ENCODE measurements around the gene SLC50A1. TPM values are rescaled to one million over a fixed set of nuclear protein-coding genes. Genes with fewer than 3 reads are reported as not detected.
"Not testable (repeated sequence)": the region's sequence is repeated elsewhere in the genome, so short reads cannot be mapped to it uniquely, and the experiment has no call there.

The SLC50A1 gene
- polyA plus RNA-seq, 1 donor (not counting 4 experiments of a cell fraction or from before 2014, with no cell fraction given) = 54.5 TPM

DNA sequence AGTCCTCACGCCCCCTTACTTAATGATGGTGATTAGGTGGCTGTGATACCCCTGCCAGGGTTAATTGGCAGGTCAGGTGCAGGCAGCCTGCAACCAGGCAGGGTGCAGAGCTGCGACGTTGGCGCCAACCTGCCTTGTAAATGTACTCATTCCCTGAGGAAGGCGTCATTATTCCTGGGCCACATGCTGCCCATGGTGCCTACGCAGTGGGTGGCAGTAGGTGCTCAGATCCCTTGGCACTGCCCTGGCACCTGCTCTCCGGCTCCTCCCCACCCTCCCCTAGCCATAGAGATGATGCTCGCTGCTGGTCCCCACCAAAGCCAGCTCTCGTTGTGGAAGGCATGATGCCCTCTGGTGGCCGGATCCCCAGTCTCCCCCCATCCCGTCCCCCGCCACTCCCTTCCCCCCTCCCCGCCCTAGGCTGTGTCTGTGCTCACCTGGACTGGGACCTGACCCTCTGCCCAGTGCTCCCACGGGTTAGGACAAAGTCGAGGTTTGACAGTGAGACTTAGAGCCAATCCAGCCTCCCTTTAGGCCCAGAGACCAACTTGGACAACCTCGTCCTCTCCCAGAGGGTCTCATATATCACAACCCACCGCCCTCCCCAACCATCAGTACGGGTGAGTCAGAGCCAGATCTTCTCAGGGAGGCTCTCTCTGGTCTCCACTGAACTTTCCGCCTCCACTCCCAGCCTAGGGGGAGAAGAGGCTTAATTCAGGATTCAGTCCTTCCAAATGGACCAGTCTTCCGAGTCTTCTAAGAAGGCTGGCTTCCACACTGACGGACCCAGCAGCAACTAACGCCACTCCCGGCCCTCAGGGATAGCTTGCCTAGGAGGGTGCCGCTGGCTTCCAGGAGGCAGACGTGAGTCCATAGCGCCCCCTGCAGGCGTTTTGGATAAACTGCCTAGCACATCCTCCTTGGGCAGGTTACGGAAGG, 31.8 kb downstream of the SLC50A1 start:
- FAIRE-seq = peak; percentile 73
- peaks cover 10% of the 10 kb centered on the region for H3K79me2 ChIP-seq (ENCODE audit: control insufficient read depth, insufficient read depth, low read length)
- peaks cover 12% of the 10 kb centered on the region for H3K4me1 ChIP-seq (ENCODE audit: control insufficient read depth, extremely low read depth, insufficient read depth, low read length)
- H3K27ac ChIP-seq (ENCODE audit: control insufficient read depth, insufficient read depth, low read length) = no peak overlapping the region
- H4K20me1 ChIP-seq (ENCODE audit: control insufficient read depth, extremely low read depth, insufficient read depth, low read length) = no peaks in the 10 kb centered on the region
- peak overlapping the region; percentile 42 for H3K4me2 ChIP-seq (ENCODE audit: control insufficient read depth, extremely low read depth, insufficient read depth, low read depth, low read length)
- no peaks in the 10 kb centered on the region for H3K27me3 ChIP-seq (ENCODE audit: control insufficient read depth, extremely low read depth, insufficient read depth, low read length)
- DNase-seq (ENCODE audit: low read depth, low spot score) = peak; percentile 68
- H3K9me3 ChIP-seq (ENCODE audit: control insufficient read depth, low read depth, low read length) = no peaks in the 10 kb centered on the region
- H3K36me3 ChIP-seq (ENCODE audit: control insufficient read depth in 2 of 2, extremely low read depth in 1 of 2, insufficient read depth in 2 of 2, low read length in 2 of 2) = peaks cover 9 to 12% of the 10 kb centered on the region in 2 experiments
- H2AFZ ChIP-seq (ENCODE audit: control insufficient read depth, low read length) = no peak overlapping the region
- no peaks in the 10 kb centered on the region for H3K9me1 ChIP-seq (ENCODE audit: control insufficient read depth, extremely low read depth, insufficient read depth, low read length)
- dilution Hi-C loops (cut with MboI; ENCODE audit: extremely low pct_ligation_motif_present, low sequenced_read_pairs) = no loop called here
- H3K4me3 ChIP-seq (ENCODE audit: control insufficient read depth in 2 of 3, extremely low read depth in 1 of 3, insufficient read depth in 2 of 3, low read depth in 1 of 3, low read length in 3 of 3) = no peak overlapping the region
- H3K9ac ChIP-seq (ENCODE audit: control insufficient read depth, extremely low read depth, insufficient read depth, low read length) = no peak overlapping the region
- TF ChIP-seq, protein P1, sequence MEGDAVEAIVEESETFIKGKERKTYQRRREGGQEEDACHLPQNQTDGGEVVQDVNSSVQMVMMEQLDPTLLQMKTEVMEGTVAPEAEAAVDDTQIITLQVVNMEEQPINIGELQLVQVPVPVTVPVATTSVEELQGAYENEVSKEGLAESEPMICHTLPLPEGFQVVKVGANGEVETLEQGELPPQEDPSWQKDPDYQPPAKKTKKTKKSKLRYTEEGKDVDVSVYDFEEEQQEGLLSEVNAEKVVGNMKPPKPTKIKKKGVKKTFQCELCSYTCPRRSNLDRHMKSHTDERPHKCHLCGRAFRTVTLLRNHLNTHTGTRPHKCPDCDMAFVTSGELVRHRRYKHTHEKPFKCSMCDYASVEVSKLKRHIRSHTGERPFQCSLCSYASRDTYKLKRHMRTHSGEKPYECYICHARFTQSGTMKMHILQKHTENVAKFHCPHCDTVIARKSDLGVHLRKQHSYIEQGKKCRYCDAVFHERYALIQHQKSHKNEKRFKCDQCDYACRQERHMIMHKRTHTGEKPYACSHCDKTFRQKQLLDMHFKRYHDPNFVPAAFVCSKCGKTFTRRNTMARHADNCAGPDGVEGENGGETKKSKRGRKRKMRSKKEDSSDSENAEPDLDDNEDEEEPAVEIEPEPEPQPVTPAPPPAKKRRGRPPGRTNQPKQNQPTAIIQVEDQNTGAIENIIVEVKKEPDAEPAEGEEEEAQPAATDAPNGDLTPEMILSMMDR (optimal IDR thresholded peaks at IDR 0.05 in 1 of 3, IDR thresholded peaks at IDR 0.05 in 1 of 3, conservative IDR thresholded peaks at IDR 0.05 in 1 of 3; ENCODE audit: extremely low read depth in 1 of 3, insufficient read depth in 2 of 3, low read length in 3 of 3) = peak; percentile 92 to 99 (median 98)
- TF ChIP-seq EZH2 (IDR thresholded peaks at IDR 0.05; ENCODE audit: low read length) = no peak

DNA sequence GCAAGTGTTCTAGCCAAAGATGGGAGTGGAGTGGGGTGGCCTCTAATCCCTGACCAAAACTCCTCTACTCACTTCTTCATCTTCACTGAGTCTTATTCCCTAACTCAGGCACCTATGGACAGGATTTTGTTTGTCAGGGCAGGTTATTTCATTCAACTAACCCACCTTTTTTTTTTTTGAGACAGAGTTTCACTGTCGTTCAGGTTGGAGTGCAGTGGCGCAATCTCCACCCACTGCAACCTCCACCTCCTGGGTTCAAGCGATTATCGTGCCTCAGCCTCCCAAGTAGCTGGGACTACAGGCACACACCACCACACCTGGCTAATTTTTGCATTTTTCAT, 32.4 kb downstream of the SLC50A1 start:
- H4K20me1 ChIP-seq (ENCODE audit: control insufficient read depth, extremely low read depth, insufficient read depth, low read length); H3K27ac ChIP-seq (ENCODE audit: control insufficient read depth, insufficient read depth, low read length); H3K4me3 ChIP-seq (ENCODE audit: control insufficient read depth in 2 of 3, extremely low read depth in 1 of 3, insufficient read depth in 2 of 3, low read depth in 1 of 3, low read length in 3 of 3); FAIRE-seq; H3K4me2 ChIP-seq (ENCODE audit: control insufficient read depth, extremely low read depth, insufficient read depth, low read depth, low read length); H3K27me3 ChIP-seq (ENCODE audit: control insufficient read depth, extremely low read depth, insufficient read depth, low read length); dilution Hi-C loops (cut with MboI; ENCODE audit: extremely low pct_ligation_motif_present, low sequenced_read_pairs); H3K9me3 ChIP-seq (ENCODE audit: control insufficient read depth, low read depth, low read length); H3K9ac ChIP-seq (ENCODE audit: control insufficient read depth, extremely low read depth, insufficient read depth, low read length); H2AFZ ChIP-seq (ENCODE audit: control insufficient read depth, low read length); H3K9me1 ChIP-seq (ENCODE audit: control insufficient read depth, extremely low read depth, insufficient read depth, low read length); DNase-seq (ENCODE audit: low read depth, low spot score): not testable (repeated sequence)
- Histone ChIP-seq H3K36me3 (ENCODE audit: control insufficient read depth in 2 of 2, extremely low read depth in 1 of 2, insufficient read depth in 2 of 2, low read length in 2 of 2) (peaks cover 9 to 12% of the 10 kb centered on the region in 2 experiments), H3K4me1 (ENCODE audit: control insufficient read depth, extremely low read depth, insufficient read depth, low read length) (peaks cover 12% of the 10 kb centered on the region), H3K79me2 (ENCODE audit: control insufficient read depth, insufficient read depth, low read length) (peaks cover 16% of the 10 kb centered on the region)
